ENCODE results near the gene CHPF.
A peak's percentile ranks its signal among the peaks of the same experiment; 100 is the strongest.

CHPF gene

GRCh38 chr2:219500135-219500534 lies 43.5 kb downstream of the CHPF start:
- WGBS (ENCODE audit: extremely low coverage, insufficient coverage, insufficient read length), result no CpG with 5 or more reads among the region's 2 CpGs

GRCh38 chr2:219499555-219499954 lies 44.1 kb downstream of the CHPF start:
- Histone ChIP-seq H4K12ac (ENCODE audit: low read depth, low read length) (peak overlapping the region; percentile 32), H2BK12ac (ENCODE audit: low read length) (peak overlapping the region; percentile 2), H3K9ac (ENCODE audit: low read length) (no peak overlapping the region), H4K8ac (ENCODE audit: low read depth, low read length) (peak overlapping the region; percentile 47), H3K9me3 (ENCODE audit: insufficient read depth, low read depth, low read length) (peaks cover 2% of the 10 kb centered on the region), H3K27me3 (ENCODE audit: insufficient read depth, low read length) (peaks cover 16% of the 10 kb centered on the region), H2BK120ac (ENCODE audit: insufficient read depth, low read length, poor library complexity) (no peak overlapping the region), H3K23ac (ENCODE audit: low read length) (no peak overlapping the region), H3K27ac (ENCODE audit: low read depth, low read length) (no peak overlapping the region), H3K79me2 (ENCODE audit: control insufficient read depth, insufficient read depth, low read length, poor library complexity) (peaks cover 6% of the 10 kb centered on the region), H2AFZ (ENCODE audit: insufficient read depth, low read length, poor library complexity) (no peak overlapping the region), H3K4me3 (ENCODE audit: low read depth, low read length) (no peak overlapping the region), H3K14ac (ENCODE audit: low read length) (no peak overlapping the region), H3K4me1 (ENCODE audit: control insufficient read depth in 1 of 2, insufficient read depth in 2 of 2, low read length in 2 of 2) (peaks cover 23 to 38% of the 10 kb centered on the region in 2 experiments), H3K79me1 (ENCODE audit: low read length) (peaks cover 14% of the 10 kb centered on the region), H2AK5ac (ENCODE audit: low read length) (peak overlapping the region; percentile 20), H3K4me2 (ENCODE audit: low read length) (peak overlapping the region; percentile 79), H3K4ac (ENCODE audit: low read depth, low read length) (no peak overlapping the region), H3K36me3 (ENCODE audit: control insufficient read depth in 1 of 2, insufficient read depth in 2 of 2, low read length in 2 of 2) (peaks cover 10% of the 10 kb centered on the region in 2 experiments), H4K91ac (ENCODE audit: low read depth, low read length) (peak overlapping the region; percentile 41), H2BK5ac (ENCODE audit: low read depth, low read length, poor library complexity) (no peak overlapping the region), H3K18ac (ENCODE audit: low read length) (peak overlapping the region; percentile 30)
- no CpG with 5 or more reads among the region's 1 CpG for WGBS (ENCODE audit: extremely low coverage, insufficient coverage, insufficient read length)
- DNase-seq, result no peak

More at GRCh38 chr2:219500135-219500534, 43.5 kb downstream of the CHPF start:
- H2BK12ac ChIP-seq (ENCODE audit: low read length), result no peak overlapping the region
- H3K4me1 ChIP-seq (ENCODE audit: control insufficient read depth in 1 of 2, insufficient read depth in 2 of 2, low read length in 2 of 2), result peaks cover 23 to 38% of the 10 kb centered on the region in 2 experiments
- peaks cover 6% of the 10 kb centered on the region for H3K79me2 ChIP-seq (ENCODE audit: control insufficient read depth, insufficient read depth, low read length, poor library complexity)
- peaks cover 2% of the 10 kb centered on the region for H3K9me3 ChIP-seq (ENCODE audit: insufficient read depth, low read depth, low read length)
- H2BK5ac ChIP-seq (ENCODE audit: low read depth, low read length, poor library complexity), result no peak overlapping the region
- H3K27ac ChIP-seq (ENCODE audit: low read depth, low read length), result no peak overlapping the region
- no peak overlapping the region for H3K14ac ChIP-seq (ENCODE audit: low read length)
- no peak overlapping the region for H2BK120ac ChIP-seq (ENCODE audit: insufficient read depth, low read length, poor library complexity)
- no peak overlapping the region for H3K4ac ChIP-seq (ENCODE audit: low read depth, low read length)
- H4K91ac ChIP-seq (ENCODE audit: low read depth, low read length), result peak overlapping the region; percentile 41
- no peak overlapping the region for H2AFZ ChIP-seq (ENCODE audit: insufficient read depth, low read length, poor library complexity)
- peak overlapping the region; percentile 11 for H3K4me2 ChIP-seq (ENCODE audit: low read length)
- H4K12ac ChIP-seq (ENCODE audit: low read depth, low read length), result no peak overlapping the region
- H3K18ac ChIP-seq (ENCODE audit: low read length), result peak overlapping the region; percentile 30
- H3K27me3 ChIP-seq (ENCODE audit: insufficient read depth, low read length), result peaks cover 16% of the 10 kb centered on the region
- no peak overlapping the region for H3K9ac ChIP-seq (ENCODE audit: low read length)
- no peak overlapping the region for H3K23ac ChIP-seq (ENCODE audit: low read length)
- H3K4me3 ChIP-seq (ENCODE audit: low read depth, low read length), result no peak overlapping the region
- peak overlapping the region; percentile 47 for H4K8ac ChIP-seq (ENCODE audit: low read depth, low read length)
- DNase-seq, result peak in 1 of 2 donors; percentile 21
- H2AK5ac ChIP-seq (ENCODE audit: low read length), result no peak overlapping the region
- peaks cover 14% of the 10 kb centered on the region for H3K79me1 ChIP-seq (ENCODE audit: low read length)
- peaks cover 15 to 16% of the 10 kb centered on the region in 2 experiments for H3K36me3 ChIP-seq (ENCODE audit: control insufficient read depth in 1 of 2, insufficient read depth in 2 of 2, low read length in 2 of 2)

GRCh38 chr2:219499058-219499307 lies 44.6 kb downstream of the CHPF start:
- H2AFZ ChIP-seq (ENCODE audit: insufficient read depth, low read length, poor library complexity), result peak overlapping the region; percentile 68
- peaks cover 2% of the 10 kb centered on the region for H3K9me3 ChIP-seq (ENCODE audit: insufficient read depth, low read depth, low read length)
- peak overlapping the region; percentile 91 for H3K14ac ChIP-seq (ENCODE audit: low read length)
- H3K4ac ChIP-seq (ENCODE audit: low read depth, low read length), result peak overlapping the region; percentile 64
- peaks cover 14% of the 10 kb centered on the region for H3K79me1 ChIP-seq (ENCODE audit: low read length)
- H4K12ac ChIP-seq (ENCODE audit: low read depth, low read length), result peak overlapping the region; percentile 64
- H3K27ac ChIP-seq (ENCODE audit: low read depth, low read length), result peak overlapping the region; percentile 48
- peak overlapping the region; percentile 22 for H2BK12ac ChIP-seq (ENCODE audit: low read length)
- H4K8ac ChIP-seq (ENCODE audit: low read depth, low read length), result peak overlapping the region; percentile 93
- H3K4me3 ChIP-seq (ENCODE audit: low read depth, low read length), result peak overlapping the region; percentile 81
- peaks cover 23 to 38% of the 10 kb centered on the region in 2 experiments for H3K4me1 ChIP-seq (ENCODE audit: control insufficient read depth in 1 of 2, insufficient read depth in 2 of 2, low read length in 2 of 2)
- DNase-seq, result no peak
- H2AK5ac ChIP-seq (ENCODE audit: low read length), result peak overlapping the region; percentile 77
- no CpG with 5 or more reads among the region's 3 CpGs for WGBS (ENCODE audit: extremely low coverage, insufficient coverage, insufficient read length)
- H4K91ac ChIP-seq (ENCODE audit: low read depth, low read length), result peak overlapping the region; percentile 88
- peak overlapping the region; percentile 79 for H3K18ac ChIP-seq (ENCODE audit: low read length)
- no peak overlapping the region for H3K23ac ChIP-seq (ENCODE audit: low read length)
- peaks cover 4 to 5% of the 10 kb centered on the region in 2 experiments for H3K36me3 ChIP-seq (ENCODE audit: control insufficient read depth in 1 of 2, insufficient read depth in 2 of 2, low read length in 2 of 2)
- peak overlapping the region; percentile 80 for H2BK5ac ChIP-seq (ENCODE audit: low read depth, low read length, poor library complexity)
- H3K9ac ChIP-seq (ENCODE audit: low read length), result peak overlapping the region; percentile 92
- H3K79me2 ChIP-seq (ENCODE audit: control insufficient read depth, insufficient read depth, low read length, poor library complexity), result peaks cover 6% of the 10 kb centered on the region
- peak overlapping the region; percentile 79 for H3K4me2 ChIP-seq (ENCODE audit: low read length)
- H2BK120ac ChIP-seq (ENCODE audit: insufficient read depth, low read length, poor library complexity), result peak overlapping the region; percentile 69
- H3K27me3 ChIP-seq (ENCODE audit: insufficient read depth, low read length), result peaks cover 16% of the 10 kb centered on the region

- Histone ChIP-seq H3K79me2 (ENCODE audit: control insufficient read depth, insufficient read depth, low read length, poor library complexity) (peaks cover 6% of the 10 kb centered on the region), H3K27me3 (ENCODE audit: insufficient read depth, low read length) (peaks cover 16% of the 10 kb centered on the region), H3K4me3 (ENCODE audit: low read depth, low read length) (peak within 1 kb of the TSS; percentile 81), H2BK12ac (ENCODE audit: low read length) (peak within 1 kb of the TSS; percentile 22), H2BK5ac (ENCODE audit: low read depth, low read length, poor library complexity) (peak within 1 kb of the TSS; percentile 80), H4K8ac (ENCODE audit: low read depth, low read length) (peak within 1 kb of the TSS; percentile 93), H3K79me1 (ENCODE audit: low read length) (peaks cover 14% of the 10 kb centered on the region), H2AFZ (ENCODE audit: insufficient read depth, low read length, poor library complexity) (peak within 1 kb of the TSS; percentile 68), H3K9me3 (ENCODE audit: insufficient read depth, low read depth, low read length) (peaks cover 2% of the 10 kb centered on the region), H4K91ac (ENCODE audit: low read depth, low read length) (peak within 1 kb of the TSS; percentile 91), H3K18ac (ENCODE audit: low read length) (peak within 1 kb of the TSS; percentile 87), H2AK5ac (ENCODE audit: low read length) (peak within 1 kb of the TSS; percentile 77), H3K14ac (ENCODE audit: low read length) (peak within 1 kb of the TSS; percentile 91), H3K23ac (ENCODE audit: low read length) (no peak within 1 kb of the TSS), H3K4ac (ENCODE audit: low read depth, low read length) (peak within 1 kb of the TSS; percentile 64), H3K4me1 (ENCODE audit: control insufficient read depth in 1 of 2, insufficient read depth in 2 of 2, low read length in 2 of 2) (peaks cover 23 to 38% of the 10 kb centered on the region in 2 experiments), H3K36me3 (ENCODE audit: control insufficient read depth in 1 of 2, insufficient read depth in 2 of 2, low read length in 2 of 2) (peaks cover 0 to under 1% of the 10 kb centered on the region in 2 experiments), H3K4me2 (ENCODE audit: low read length) (peak within 1 kb of the TSS; percentile 94), H3K9ac (ENCODE audit: low read length) (peak within 1 kb of the TSS; percentile 92), H2BK120ac (ENCODE audit: insufficient read depth, low read length, poor library complexity) (peak within 1 kb of the TSS; percentile 69), H4K12ac (ENCODE audit: low read depth, low read length) (peak within 1 kb of the TSS; percentile 64), H3K27ac (ENCODE audit: low read depth, low read length) (peak within 1 kb of the TSS; percentile 76)
- peak; percentile 99 for DNase-seq
- no CpG with 5 or more reads among the region's 49 CpGs for WGBS (ENCODE audit: extremely low coverage, insufficient coverage, insufficient read length)
Measured at GRCh38 chr2:219498280-219499057, 45.1 kb downstream of the CHPF start, which contains the start of gene GMPPA. TSS of gene GMPPA (plus strand) at chr2:219498891. CDS start at chr2:219499976, 1,085 bp downstream.
